ENCODE results near the gene VPS37B.
"Not testable (repeated sequence)": the region's sequence is repeated elsewhere in the genome, so short reads cannot be mapped to it uniquely, and the experiment has no call there.

The VPS37B gene

DNA sequence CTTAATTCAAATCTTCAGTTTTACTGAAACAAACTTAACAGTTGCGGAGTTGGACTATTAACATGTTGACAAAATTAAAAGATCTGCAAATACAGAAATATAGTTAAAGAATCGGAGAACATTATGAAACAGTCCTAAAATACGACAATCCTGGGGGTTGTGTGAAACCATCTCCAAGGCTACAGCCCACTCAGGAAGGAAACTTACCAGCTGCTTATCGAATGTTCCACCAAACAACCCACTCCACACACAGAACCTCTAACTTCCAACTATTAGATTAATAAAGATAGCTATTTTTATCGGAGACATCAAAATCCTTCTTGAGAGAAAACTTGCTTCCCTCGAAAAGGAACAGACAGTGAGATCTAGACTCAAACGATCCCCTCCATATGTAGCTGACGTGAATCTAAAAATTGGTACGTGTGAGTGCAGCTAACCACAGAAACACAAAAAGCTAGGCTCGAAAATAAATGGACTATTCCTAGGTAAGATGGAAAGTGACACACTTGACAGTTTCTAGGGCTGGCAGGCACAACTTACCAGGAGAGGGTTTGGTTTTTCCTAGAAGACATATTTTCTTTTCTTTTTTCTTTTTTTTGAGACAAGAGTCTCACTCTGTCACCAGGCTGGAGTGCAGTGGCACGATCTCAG, 12.9 kb downstream of the VPS37B start:
- TF ChIP-seq ZNF274 (IDR thresholded peaks at IDR 0.05; ENCODE audit: low read depth, low read length), result no peak
- 0 out of 2 replicates have a peak overlapping the region, but pooled peaks have one; percentile 5 for H3K4me3 ChIP-seq (ENCODE audit: low read length)

DNA sequence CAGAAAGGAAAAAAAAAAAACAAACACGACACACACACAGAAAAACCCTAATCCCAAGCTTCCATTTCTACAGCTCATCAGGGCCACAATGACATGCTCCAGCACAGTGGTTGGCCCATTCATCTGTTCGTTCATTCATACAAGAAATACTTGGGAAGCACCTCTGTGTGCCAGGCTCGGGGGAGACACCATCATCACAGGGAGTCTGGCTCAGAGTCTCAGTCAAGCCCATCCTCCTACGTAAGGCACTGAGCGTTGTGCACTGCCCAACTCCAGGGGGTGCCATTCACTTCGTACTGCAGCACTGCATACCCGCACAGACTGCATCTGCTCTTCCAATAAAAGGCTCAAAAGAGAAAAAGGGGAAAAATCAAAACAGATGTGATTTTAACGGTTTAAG, 15.3 kb downstream of the VPS37B start:
- H3K4me3 ChIP-seq (ENCODE audit: low read length), result no peak overlapping the region
- TF ChIP-seq ZNF274 (IDR thresholded peaks at IDR 0.05; ENCODE audit: low read depth, low read length), result no peak

DNA sequence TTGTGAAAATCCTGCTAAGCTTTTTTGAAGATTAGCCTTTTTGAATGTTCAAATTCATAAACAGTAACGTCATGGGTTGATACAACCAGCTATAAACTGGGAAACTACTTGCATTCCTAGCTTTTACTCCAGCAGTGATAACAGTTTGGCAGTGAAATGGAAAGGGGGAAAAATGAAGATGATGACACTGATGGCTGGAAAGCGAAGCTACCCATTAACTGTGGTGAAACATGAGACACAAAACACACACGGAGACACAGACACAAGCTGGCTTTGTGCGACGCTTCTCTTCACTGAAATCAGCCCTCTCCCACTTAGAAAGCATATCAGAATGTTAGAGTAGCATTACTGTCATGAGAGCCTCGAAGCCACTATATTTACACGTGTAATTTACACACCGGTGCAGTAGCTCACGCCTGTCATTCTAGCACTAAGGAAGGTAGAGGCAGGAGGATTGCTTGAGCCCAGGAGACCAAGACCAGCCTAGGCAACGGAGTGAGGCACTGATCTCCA, 15.7 kb downstream of the VPS37B start:
- no peak overlapping the region for H3K4me3 ChIP-seq (ENCODE audit: low read length)
- TF ChIP-seq ZNF274 (IDR thresholded peaks at IDR 0.05; ENCODE audit: low read depth, low read length), result no peak

DNA sequence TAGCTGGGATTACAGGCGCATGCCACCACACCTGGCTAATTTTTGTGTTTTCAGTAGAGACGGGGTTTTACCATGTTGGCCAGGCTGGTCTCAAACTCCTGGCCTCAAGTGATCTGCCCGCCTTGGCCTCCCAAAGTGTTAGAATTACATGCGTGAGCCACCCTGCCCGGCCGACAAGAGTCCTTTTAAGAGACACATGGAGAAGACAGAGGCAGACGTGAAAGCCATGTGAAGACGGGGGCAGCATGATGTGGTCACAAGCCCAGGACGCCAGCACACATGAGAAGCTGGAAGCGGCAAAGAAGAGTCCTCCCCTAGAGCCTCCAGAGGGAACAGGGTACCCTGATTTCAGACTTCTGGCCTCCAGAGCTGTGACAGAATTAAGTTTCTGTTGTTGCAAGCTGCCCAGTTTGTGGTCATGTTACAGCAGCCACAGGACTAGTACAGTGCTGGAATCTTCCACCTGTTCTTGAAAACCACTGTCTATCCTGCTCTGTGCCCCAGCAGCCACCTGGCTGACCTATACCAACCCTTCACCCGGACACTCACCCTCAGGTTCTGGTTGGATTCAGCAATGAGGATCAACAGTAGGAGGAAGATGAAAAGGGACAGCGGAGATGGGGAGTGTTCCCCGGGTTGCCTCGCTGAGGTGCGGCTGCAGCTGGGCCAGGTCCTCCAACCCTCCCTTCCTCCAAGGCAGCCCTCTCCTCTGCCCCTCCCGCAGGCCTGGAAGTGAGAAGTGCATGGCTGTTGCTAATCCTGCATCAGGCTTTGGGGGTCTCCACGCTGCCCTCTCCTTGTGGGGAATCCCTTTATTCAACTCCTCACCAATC, 16.9 kb downstream of the VPS37B start:
- no peak for TF ChIP-seq ZNF274 (IDR thresholded peaks at IDR 0.05; ENCODE audit: low read depth, low read length)
- no peak overlapping the region for H3K4me3 ChIP-seq (ENCODE audit: low read length)

DNA sequence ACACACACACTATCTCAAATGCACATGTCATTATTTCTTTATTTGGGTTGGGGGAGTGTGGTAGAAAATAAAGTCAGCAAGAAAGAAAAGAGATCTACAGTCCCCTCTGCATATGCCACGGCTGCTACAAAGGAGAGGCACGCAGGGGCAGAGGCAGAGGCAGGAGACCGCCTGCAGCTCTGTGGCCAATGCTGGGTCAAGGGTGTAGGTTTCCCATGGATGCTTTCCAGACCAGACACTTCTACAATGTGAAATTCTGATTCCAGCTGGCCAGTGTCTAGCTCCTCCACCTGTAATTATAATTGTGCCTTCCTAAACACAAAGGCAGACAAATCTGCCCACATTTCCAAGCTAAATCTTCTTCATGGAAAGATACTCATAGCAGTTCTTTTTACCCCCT, 19.2 kb downstream of the VPS37B start:
- H3K4me3 ChIP-seq (ENCODE audit: low read length), result no peak overlapping the region
- no peak for TF ChIP-seq ZNF274 (IDR thresholded peaks at IDR 0.05; ENCODE audit: low read depth, low read length)

DNA sequence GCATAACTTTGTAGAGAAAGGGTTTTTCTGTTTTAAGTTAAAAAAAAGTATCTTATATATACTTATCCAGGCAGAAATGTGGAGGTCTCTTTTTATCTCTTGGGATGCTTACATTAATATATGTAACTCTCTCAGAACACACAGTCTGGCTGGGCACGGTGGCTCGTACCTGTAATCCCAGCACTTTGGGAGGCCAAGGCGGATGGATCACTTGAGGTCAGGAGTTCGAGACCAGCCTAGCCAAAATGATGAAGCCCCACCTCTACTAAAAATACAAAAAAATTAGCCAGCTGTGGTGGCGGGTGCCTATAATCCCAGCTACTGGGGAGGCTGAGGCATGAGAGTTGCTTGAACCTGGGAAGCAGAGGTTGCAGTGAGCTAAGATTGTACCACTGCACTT, 19.6 kb downstream of the VPS37B start:
- not testable (repeated sequence) for H3K4me3 ChIP-seq (ENCODE audit: low read length)

DNA sequence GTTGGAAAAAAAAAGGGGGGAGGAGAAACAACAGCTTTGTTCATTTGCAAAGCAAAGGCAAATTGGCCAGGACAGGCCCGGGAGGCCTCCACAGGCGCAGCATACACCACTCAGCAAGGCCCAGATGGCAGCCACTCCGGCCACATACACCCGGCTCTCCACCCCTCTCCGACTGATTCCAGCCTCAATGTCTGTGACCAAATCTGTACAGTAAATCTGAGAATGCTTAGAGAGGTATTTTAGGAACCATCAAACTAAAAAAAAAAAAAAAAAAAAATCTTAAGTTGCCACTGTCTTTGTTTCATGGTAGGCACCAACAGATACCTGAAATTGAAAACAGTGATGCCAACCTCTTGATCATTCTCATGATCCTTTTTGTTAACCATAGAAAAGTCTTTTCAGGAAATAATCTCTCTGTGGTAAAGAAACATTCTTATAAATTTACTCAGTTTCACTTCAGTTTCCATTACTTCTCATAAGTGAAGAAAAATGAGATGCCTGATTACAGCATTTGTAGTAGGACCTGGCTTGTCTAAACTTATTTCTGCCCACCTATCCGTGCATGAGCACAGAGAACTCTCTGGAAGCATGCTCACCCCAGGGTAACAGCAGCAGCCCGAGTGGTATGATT, 20.2 kb downstream of the VPS37B start:
- H3K4me3 ChIP-seq (ENCODE audit: low read length), result no peak overlapping the region; the same call in 1 of the 2 replicates
- no peak for TF ChIP-seq ZNF274 (IDR thresholded peaks at IDR 0.05; ENCODE audit: low read depth, low read length)

DNA sequence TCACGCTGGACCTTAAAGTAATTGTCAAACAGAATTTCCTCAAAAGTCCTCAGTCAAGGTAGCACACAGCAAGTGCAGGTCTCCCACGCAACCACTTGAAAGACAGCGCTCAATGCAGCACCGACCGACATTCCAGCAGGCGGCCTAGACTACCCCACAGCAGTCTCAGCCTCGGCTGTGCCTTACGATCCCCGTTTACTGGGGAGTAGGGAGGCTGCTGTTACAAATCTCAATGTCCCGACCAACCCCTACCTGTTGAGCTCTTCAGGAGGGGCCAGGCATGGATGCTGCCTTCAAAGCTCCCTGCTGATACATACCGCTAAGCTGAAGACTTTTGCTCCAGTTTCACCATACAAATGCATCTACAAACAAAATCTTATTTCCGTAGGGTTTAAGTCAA, 21.8 kb downstream of the VPS37B start:
- H3K4me3 ChIP-seq (ENCODE audit: low read length), result no peak overlapping the region
- no peak for TF ChIP-seq ZNF274 (IDR thresholded peaks at IDR 0.05; ENCODE audit: low read depth, low read length)

GRCh38 chr12:122873540-122873939, 22.4 kb downstream of the VPS37B start:
- H3K4me3 ChIP-seq (ENCODE audit: low read length), result no peak overlapping the region
- no peak for TF ChIP-seq ZNF274 (IDR thresholded peaks at IDR 0.05; ENCODE audit: low read depth, low read length)

DNA sequence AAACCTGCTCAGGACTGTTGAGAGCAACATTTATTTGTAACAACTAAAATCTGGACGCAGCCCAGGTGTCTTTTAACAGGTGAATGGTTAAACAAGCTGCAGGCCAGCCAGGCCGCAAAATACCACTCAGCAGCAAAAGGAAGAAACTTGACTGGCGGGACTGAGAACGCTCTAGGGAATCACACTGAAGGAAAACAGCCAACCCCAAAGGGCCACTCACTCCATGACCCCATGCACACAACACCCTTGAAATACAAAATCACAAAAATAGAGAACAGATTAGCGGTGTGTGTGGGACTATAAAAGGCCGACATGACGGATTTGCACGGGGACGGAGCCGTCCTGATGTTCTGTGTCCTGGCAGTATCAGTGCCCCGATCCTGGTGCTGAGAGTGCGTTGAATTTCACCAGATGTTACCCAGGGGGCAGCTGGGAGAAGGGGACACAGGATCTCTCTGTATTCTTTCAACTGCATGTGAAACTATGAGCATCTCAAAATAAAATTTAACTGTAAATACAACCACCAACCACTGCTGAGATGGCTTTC, 23.0 kb downstream of the VPS37B start:
- no peak for TF ChIP-seq ZNF274 (IDR thresholded peaks at IDR 0.05; ENCODE audit: low read depth, low read length)
- peak overlapping the region; percentile 1; the same call in 1 of the 2 replicates for H3K4me3 ChIP-seq (ENCODE audit: low read length)

DNA sequence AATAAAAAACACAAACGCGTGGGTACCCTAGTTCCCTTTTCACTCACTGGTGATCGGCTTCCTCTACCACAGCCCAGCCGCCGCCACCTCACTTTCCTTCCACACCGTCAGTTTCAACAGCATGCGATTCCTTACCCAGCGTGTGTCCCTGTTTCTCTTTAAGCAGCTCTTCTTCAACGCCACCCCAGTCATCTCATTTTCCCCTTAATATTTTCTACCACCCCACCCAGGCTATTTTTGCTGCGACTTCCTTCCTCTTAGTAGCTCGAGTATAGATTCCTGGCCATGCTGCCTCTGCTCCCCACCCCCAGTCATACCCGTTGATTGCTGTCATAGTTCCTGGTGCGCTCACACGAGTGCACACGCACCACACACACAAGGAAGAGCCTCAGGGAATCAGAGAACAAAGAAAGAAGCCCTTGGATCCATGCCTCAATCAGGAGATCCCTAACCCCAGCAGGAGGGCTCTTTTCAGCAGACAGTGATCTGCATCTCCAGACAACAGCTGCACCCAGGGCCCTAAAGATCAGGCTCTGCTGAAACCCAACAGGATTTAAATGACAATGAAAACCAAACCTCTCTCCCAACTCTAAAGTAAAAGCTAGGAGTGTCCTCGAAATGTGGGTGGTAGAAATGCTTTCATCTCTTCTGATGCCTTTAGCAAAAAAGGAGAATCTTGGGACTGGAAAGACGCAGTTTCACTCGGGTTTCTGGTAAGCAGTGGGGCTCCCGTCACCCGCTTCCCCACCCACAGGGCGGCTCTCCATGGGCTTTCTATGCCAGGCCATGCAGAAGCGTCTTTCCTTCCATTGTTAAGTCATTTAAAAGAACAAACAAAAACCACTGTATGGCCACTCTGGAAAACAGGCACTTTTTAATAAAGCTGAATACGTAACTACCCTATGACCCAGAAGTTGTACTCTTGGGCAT, 23.8 kb downstream of the VPS37B start:
- no peak for TF ChIP-seq ZNF274 (IDR thresholded peaks at IDR 0.05; ENCODE audit: low read depth, low read length)
- H3K4me3 ChIP-seq (ENCODE audit: low read length), result peak overlapping the region; percentile 60; the same call in 1 of the 2 replicates

GRCh38 chr12:122870867-122871664, 24.9 kb downstream of the VPS37B start:
- H3K4me3 ChIP-seq (ENCODE audit: low read length), result peak overlapping the region; percentile 60; the same call in 1 of the 2 replicates
- no peak for TF ChIP-seq ZNF274 (IDR thresholded peaks at IDR 0.05; ENCODE audit: low read depth, low read length)

Data from GM08714 (cell line).